GM12874 (cell line): ENCODE measurements around the gene WDR77.

ENCODE experiments used
- TF ChIP-seq, protein P1 (sequence below): IDR thresholded peaks from 2 replicates; pipeline ENCODE4 v1.5.1; 2011; ENCODE audit warnings: low read depth, mild to moderate bottlenecking, control low read depth, low read length, moderate library complexity; ENCODE audit not compliant: insufficient read depth

Gene WDR77

DNA sequence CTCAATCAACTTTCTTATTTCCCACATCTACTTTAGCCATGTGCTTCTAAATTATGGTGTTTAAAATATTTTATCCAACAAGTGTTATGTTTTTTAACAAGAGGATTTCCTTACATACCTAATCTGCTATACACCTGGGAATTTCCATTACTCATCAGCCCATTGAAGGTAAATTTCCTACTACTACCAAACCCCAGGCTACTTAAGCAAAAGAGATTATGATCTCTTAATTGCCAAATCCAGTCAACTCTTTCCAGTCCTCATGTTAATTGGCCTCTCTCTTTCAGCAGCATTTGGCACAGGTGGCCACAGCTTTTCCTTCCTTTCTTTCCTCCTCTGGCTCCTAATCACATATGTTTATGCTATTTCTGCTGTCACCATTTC is 19.7 kb upstream of the WDR77 start:
- TF ChIP-seq, protein P1, sequence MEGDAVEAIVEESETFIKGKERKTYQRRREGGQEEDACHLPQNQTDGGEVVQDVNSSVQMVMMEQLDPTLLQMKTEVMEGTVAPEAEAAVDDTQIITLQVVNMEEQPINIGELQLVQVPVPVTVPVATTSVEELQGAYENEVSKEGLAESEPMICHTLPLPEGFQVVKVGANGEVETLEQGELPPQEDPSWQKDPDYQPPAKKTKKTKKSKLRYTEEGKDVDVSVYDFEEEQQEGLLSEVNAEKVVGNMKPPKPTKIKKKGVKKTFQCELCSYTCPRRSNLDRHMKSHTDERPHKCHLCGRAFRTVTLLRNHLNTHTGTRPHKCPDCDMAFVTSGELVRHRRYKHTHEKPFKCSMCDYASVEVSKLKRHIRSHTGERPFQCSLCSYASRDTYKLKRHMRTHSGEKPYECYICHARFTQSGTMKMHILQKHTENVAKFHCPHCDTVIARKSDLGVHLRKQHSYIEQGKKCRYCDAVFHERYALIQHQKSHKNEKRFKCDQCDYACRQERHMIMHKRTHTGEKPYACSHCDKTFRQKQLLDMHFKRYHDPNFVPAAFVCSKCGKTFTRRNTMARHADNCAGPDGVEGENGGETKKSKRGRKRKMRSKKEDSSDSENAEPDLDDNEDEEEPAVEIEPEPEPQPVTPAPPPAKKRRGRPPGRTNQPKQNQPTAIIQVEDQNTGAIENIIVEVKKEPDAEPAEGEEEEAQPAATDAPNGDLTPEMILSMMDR, result no peak

DNA sequence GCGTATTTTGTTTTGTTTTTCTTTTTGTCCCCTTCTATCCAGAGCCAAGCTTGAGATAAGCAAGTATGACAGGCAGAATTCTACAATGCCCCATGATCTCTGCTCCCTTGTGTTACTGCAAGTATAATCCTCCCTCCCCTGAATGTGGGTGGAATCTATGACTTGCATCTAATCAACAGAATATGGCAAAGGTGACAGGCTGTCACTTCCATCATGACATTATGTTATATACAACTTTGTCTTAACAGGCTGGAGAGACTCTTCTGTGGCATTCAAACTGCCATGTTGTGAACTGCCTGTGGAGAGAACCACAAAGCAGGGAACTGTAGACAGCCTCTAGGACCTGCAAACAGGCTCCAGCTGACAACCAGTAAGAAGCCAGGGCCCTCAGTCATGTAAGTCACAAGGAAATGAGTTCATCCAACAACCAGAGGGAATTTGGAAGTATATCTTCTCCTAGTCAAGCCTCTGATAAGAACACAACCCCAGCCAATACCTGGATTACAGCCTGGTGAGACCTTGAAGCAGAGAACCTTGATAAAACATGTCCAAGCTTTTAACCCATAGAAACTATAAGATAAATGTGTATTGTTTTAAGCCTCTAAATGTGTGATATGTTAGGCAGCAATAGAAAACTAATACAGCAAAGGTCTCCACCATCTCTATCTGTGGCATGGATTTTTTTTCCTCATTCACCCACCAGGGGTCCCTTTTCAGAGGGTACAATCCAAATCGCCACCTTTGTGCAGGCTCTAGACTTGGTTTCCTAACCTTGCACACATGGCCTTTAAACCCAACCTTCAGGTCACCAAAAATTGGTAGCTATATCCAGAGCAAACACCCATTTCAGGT is 19.0 kb upstream of the WDR77 start:
- TF ChIP-seq, protein P1, result no peak

DNA sequence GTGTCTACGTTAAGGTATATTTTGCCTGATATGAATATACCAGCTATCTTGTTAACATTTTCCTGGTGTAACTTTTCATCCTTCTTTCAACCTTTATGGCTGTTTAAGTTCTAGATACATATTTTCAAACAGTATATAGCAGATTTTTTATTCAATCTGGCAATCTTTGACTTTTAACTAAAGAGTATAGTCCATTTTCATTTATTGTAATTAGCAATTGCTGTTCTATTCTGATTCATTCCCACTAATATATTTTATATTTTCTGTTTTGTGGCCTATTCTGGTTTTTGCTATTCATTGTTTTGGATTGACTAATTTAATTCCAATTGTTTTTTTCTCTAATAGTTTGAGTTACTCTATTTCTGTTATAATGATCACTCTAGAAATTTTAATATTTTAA is 17.4 kb upstream of the WDR77 start:
- TF ChIP-seq, protein P1, result no peak

DNA sequence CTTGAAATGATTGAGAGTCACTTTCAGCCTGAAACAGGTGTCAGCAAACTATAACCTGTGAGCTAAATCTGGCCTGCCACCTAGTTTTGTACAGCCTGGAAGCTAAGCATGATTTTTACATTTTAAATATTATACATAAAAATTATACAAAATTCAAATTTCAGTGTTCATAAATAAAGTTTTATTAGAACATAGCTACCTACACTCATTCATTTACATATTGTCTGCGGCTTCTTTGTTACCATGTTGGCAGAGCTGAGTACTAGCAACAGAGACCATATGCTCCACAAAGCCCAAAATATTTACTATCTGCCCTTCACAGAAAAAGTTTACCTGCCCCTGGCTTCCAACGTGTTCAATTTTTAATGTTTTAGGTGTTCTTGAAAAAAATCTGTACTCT is 16.7 kb upstream of the WDR77 start:
- TF ChIP-seq, protein P1, result no peak

DNA sequence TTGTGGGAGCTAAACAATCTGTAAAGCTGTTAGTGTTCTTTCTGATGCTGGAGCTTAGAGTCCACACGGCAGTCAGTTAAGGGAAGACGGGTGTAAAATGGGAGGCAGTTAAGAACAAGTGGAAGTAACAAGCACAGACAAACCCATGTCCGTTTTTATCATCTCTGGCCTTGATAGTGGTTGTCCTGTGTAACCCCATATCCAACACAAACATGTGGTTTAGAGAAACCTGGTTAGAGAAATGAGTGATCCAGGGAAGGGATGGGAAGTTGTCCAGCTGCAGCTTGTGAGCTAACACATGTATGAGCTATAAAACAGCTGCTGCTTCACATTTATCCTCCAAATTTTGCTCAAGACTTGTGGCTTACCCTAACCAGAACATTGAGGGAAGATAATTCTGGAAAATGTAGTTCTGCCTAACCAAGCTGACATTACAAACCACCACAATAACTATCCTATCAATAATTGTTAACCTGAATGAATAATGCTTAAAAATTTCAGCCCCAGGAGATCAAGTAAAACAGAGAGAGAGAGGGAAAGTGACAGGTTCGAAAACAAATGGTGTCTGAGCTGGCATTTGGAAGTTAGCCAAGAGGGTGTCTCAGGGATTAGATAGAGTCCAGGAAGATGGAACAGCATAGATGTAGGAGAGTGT is 14.1 kb upstream of the WDR77 start:
- TF ChIP-seq, protein P1, result no peak

DNA sequence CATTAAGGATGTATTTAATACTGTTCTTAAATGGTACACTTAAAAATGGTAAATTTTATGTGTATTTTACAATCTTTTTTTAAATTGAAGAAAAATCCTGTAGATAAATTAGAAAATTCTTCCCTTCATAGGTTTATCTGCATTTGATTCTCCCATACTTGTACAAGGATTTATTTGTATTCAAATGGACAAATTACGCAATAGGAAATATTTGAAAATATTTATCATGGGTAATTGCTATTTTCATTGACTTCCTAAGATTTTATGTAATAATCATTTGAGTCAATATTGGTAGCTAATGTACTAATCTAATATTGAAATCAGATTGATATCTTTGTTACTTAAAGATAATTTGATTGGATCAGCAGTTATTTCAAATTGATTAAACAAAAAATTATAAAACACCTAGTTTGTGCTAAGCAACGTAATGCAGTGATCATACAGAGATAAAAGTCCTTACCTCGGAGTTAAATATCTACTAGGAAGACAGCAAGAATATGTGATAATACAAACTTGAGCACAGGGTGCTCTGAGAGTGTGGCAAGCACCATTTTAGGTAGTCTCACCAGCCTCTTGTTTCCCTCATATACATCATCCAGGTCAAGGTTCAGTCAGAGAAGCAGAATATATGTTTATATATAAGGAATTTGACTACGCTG is 13.4 kb upstream of the WDR77 start:
- TF ChIP-seq, protein P1, result no peak

DNA sequence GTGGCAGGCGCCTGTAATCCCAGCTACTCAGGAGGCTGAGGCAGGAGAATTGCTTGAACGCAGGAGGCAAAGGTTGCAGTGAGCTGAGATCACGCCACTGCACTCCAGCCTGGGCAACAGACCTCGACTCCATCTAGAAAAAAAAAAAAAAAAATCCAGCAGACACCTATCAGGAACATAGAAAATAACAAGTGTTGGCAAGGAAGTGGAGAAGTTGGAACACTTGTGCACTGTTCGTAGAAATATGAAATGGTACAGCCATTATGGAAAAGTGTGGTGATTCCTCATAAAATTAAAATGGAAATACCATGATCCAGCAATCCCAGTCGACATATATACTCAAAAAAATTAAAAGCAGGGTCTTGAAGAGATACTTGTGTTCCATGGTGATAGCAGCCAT is 12.7 kb upstream of the WDR77 start:
- TF ChIP-seq, protein P1, result no peak
